NT2/D1 (cell line): ENCODE results near the gene SLC39A10.

Source experiments
- DNase-seq: peaks from one replicate; pipeline ENCODE4 v3.0.0-alpha.2; 2011; ENCODE audit warnings: low read depth, low spot score
- H3K27me3 ChIP-seq: 2 replicates; pipeline ENCODE4 v1.6.0; 2011; ENCODE audit warnings: mild to moderate bottlenecking; ENCODE audit not compliant: insufficient read length, insufficient read depth
- H3K36me3 ChIP-seq: 2 replicates; pipeline ENCODE4 v1.6.1; 2011; ENCODE audit warnings: mild to moderate bottlenecking, low read length, mixed read lengths; ENCODE audit not compliant: insufficient read depth, insufficient read length
- H3K4me1 ChIP-seq: 2 replicates; pipeline ENCODE4 v1.5.1; 2011; ENCODE audit not compliant: insufficient read depth, insufficient read length
- H3K4me3 ChIP-seq: 2 replicates; pipeline ENCODE4 v1.5.1; 2011; ENCODE audit warnings: low read depth; ENCODE audit not compliant: insufficient read length
- H3K9ac ChIP-seq: 2 replicates; pipeline ENCODE4 v1.6.0; 2011; ENCODE audit warnings: low read depth; ENCODE audit not compliant: insufficient read length
- H3K9me3 ChIP-seq: 2 replicates; pipeline ENCODE4 v1.5.1; 2011; ENCODE audit warnings: mild to moderate bottlenecking, low read length; ENCODE audit not compliant: insufficient read depth
- SUZ12 ChIP-seq: IDR thresholded peaks from 2 replicates; pipeline ENCODE4 v1.6.1; 2011; ENCODE audit not compliant: insufficient read length, insufficient read depth; ENCODE audit errors: extremely low read depth
- YY1 ChIP-seq: IDR thresholded peaks from 2 replicates; pipeline ENCODE4 v1.6.1; 2011; ENCODE audit not compliant: insufficient read length, insufficient read depth
- ZNF274 ChIP-seq: IDR thresholded peaks from 2 replicates; pipeline ENCODE4 v1.6.1; 2011; ENCODE audit warnings: mild to moderate bottlenecking, low read depth, low read length

The SLC39A10 gene

GRCh38 chr2:195674491-195675221, 17.6 kb downstream of the SLC39A10 start:
- TF ChIP-seq SUZ12 (no peak), ZNF274 (no peak), YY1 (no peak)
- no peak overlapping the region for H3K4me3 ChIP-seq
- H3K9me3 ChIP-seq = no peaks in the 10 kb centered on the region
- H3K27me3 ChIP-seq = no peaks in the 10 kb centered on the region
- peaks cover 3% of the 10 kb centered on the region for H3K36me3 ChIP-seq
- no peak overlapping the region for H3K9ac ChIP-seq
- H3K4me1 ChIP-seq = no peaks in the 10 kb centered on the region
- no peak for DNase-seq

DNA sequence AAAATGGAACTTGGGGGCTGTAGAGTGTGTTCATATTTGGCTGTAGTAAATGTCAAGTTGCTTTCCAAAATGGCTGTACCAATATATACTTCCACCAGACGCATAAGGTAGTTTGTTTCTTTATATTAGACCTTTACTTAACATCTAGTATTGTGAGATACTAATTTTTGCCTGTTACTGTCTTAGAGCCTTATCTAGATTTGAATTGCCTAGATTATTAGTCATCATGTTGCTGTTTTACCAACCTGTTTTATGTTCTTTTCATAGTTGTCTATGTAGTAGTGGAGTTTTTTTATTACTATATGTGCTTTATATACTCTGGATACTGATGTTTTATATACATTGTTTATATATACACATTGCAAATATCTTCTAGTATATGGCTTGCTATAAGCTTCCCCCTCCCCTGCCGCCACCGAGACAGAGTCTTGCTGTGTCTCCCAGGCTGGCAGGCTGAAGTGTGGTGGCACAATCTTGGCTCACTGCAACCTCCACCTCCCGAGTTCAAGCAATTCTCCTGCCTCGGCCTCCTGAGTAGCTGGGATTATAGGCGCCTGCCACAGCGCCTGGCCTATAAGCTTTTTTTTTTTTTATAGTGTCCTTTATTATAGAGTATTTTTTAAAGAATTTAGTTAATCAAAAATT, 18.9 kb downstream of the SLC39A10 start:
- Histone ChIP-seq H3K27me3 (no peaks in the 10 kb centered on the region), H3K36me3 (peaks cover 15% of the 10 kb centered on the region), H3K4me1 (no peaks in the 10 kb centered on the region), H3K4me3 (no peak overlapping the region), H3K9me3 (no peaks in the 10 kb centered on the region), H3K9ac (no peak overlapping the region)
- no peak for TF ChIP-seq YY1
- no peak for TF ChIP-seq ZNF274
- no peak for TF ChIP-seq SUZ12
- no peak for DNase-seq

DNA sequence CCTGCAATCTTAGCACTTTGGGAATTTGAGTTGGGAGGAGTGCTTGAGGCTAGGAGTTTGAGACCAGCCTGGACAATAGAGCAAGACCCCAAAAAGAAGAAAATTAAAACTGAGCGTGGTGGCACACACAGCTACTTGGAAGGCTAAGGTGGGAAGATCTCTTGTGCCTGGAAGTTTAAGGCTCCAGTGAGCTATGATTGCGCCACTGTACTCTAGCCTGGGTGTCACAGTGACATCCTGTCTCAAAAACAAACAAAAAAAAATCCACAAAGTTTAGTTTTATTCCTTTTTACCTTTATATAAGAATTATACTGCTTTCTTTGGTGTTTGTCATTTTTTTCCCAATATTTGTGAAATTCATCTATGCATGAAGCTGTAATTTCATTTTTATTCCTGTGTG, 20.3 kb downstream of the SLC39A10 start:
- no peak overlapping the region for H3K4me3 ChIP-seq
- TF ChIP-seq ZNF274 = no peak
- TF ChIP-seq YY1 = no peak
- no peak for TF ChIP-seq SUZ12
- H3K4me1 ChIP-seq = no peaks in the 10 kb centered on the region

GRCh38 chr2:195677884-195678283, 20.9 kb downstream of the SLC39A10 start:
- Histone ChIP-seq H3K9me3 (no peaks in the 10 kb centered on the region), H3K9ac (no peak overlapping the region), H3K27me3 (no peaks in the 10 kb centered on the region), H3K36me3 (peaks cover 15% of the 10 kb centered on the region), H3K4me3 (no peak overlapping the region), H3K4me1 (no peaks in the 10 kb centered on the region)
- TF ChIP-seq YY1 (no peak), ZNF274 (no peak), SUZ12 (no peak)
- no peak for DNase-seq

More for the DNA sequence above, 20.3 kb downstream of the SLC39A10 start:
- Histone ChIP-seq H3K36me3 (peaks cover 16% of the 10 kb centered on the region), H3K9me3 (no peaks in the 10 kb centered on the region), H3K9ac (no peak overlapping the region), H3K27me3 (no peaks in the 10 kb centered on the region)
- no peak for DNase-seq

- Histone ChIP-seq H3K36me3 (peaks cover 22% of the 10 kb centered on the region), H3K4me3 (no peak overlapping the region), H3K27me3 (no peaks in the 10 kb centered on the region), H3K9me3 (no peaks in the 10 kb centered on the region), H3K4me1 (no peaks in the 10 kb centered on the region), H3K9ac (no peak overlapping the region)
- DNase-seq = no peak
- no peak for TF ChIP-seq SUZ12
- no peak for TF ChIP-seq ZNF274
- TF ChIP-seq YY1 = no peak
Observed at GRCh38 chr2:195682077-195682476, 25.1 kb downstream of the SLC39A10 start.

GRCh38 chr2:195683174-195683573, 26.1 kb downstream of the SLC39A10 start:
- TF ChIP-seq ZNF274 (no peak), SUZ12 (no peak), YY1 (no peak)

DNA sequence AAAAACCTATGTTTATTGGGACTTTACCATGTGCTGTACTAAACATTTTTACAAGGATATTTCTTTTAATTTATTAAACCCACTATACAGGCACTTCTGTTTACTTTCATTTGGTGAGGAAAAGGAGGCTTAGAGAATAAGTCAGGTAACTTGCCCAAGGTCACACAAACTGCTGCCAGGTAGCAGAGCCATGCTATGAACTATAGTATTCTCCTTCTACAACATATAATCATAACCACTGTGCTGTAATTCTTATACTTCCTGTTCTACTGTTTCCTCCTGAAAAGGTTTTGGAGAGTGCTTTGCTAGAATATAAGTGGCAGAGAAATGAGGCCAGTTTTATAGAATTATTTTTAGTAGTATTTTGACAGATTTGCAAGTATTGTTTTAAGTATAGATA, 29.5 kb downstream of the SLC39A10 start:
- TF ChIP-seq SUZ12 (no peak), YY1 (no peak), ZNF274 (no peak)
- no peak overlapping the region for H3K4me3 ChIP-seq
- no peaks in the 10 kb centered on the region for H3K9me3 ChIP-seq
- DNase-seq = no peak
- H3K27me3 ChIP-seq = no peaks in the 10 kb centered on the region
- peaks cover 10% of the 10 kb centered on the region for H3K36me3 ChIP-seq
- no peaks in the 10 kb centered on the region for H3K4me1 ChIP-seq
- no peak overlapping the region for H3K9ac ChIP-seq

More at GRCh38 chr2:195683174-195683573, 26.1 kb downstream of the SLC39A10 start:
- Histone ChIP-seq H3K4me3 (no peak overlapping the region), H3K9ac (no peak overlapping the region), H3K9me3 (no peaks in the 10 kb centered on the region), H3K27me3 (no peaks in the 10 kb centered on the region), H3K36me3 (peaks cover 22% of the 10 kb centered on the region), H3K4me1 (no peaks in the 10 kb centered on the region)
- DNase-seq = no peak
